ENCODE data around the gene SLC35G1. TPM values are rescaled to one million over a fixed set of nuclear protein-coding genes. Genes with fewer than 3 reads are reported as not detected.

SLC35G1 gene
- total and polyA plus RNA-seq, 4 donors: 2.2 to 7.6 (median 3.2) TPM

DNA sequence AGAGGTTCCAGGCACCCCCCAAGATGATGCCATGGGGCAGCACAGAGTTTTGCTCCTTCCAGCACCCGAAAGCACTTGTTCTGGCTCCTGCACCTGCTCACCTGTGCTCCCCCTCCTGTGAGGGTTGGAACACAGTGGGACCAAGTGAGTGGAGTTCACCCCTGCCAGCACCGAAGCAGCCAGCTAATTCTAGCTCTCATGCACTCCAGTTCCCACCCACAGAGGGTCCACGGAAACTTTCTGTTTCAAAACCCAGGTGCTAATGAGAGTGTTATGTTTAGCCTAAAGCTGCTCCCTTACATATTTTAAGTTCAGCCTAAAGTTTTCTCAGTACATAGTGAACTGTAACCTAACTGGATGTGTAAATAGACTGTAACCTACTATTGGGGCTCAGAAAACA lies 42.6 kb upstream of the SLC35G1 start:
- Histone ChIP-seq H3K27me3 (ENCODE audit: control insufficient read depth in 4 of 4, insufficient read depth in 4 of 4, low read length in 3 of 4) (no peaks in the 10 kb centered on the region), H3K27ac (ENCODE audit: low read depth in 1 of 2, low read length in 2 of 2) (no peak overlapping the region), H3K36me3 (ENCODE audit: control insufficient read depth in 4 of 4, insufficient read depth in 3 of 4, low read depth in 1 of 4, low read length in 3 of 4) (no peaks in the 10 kb centered on the region), H3K4me3 (ENCODE audit: low read depth in 1 of 3, low read length in 3 of 3) (no peak overlapping the region), H3K9me3 (ENCODE audit: control insufficient read depth in 4 of 4, low read length in 3 of 4) (no peaks in the 10 kb centered on the region), H3K9ac (ENCODE audit: low read depth in 1 of 2, low read length in 2 of 2) (no peak overlapping the region), H3K4me1 (ENCODE audit: control insufficient read depth in 4 of 4, insufficient read depth in 4 of 4, low read length in 3 of 4) (peaks cover 0 to 12% (median 3%) of the 10 kb centered on the region in 4 donors)
- no peak for DNase-seq (ENCODE audit: low spot score)
- TF ChIP-seq HNF4A (conservative IDR thresholded peaks at IDR 0.05) (no peak), CTCF (IDR thresholded peaks at IDR 0.05; ENCODE audit: low read depth, low read length, missing input control) (no peak), REST (IDR thresholded peaks at IDR 0.05) (no peak), GABPA (IDR thresholded peaks at IDR 0.05 in 1 of 2, conservative IDR thresholded peaks at IDR 0.05 in 1 of 2) (no peak), RAD21 (IDR thresholded peaks at IDR 0.05) (no peak), YY1 (IDR thresholded peaks at IDR 0.05) (no peak), SP1 (IDR thresholded peaks at IDR 0.05) (no peak)
- TF ChIP-seq, protein P1, sequence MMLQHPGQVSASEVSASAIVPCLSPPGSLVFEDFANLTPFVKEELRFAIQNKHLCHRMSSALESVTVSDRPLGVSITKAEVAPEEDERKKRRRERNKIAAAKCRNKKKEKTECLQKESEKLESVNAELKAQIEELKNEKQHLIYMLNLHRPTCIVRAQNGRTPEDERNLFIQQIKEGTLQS (IDR thresholded peaks at IDR 0.05): no peak
- TF ChIP-seq, protein P2, sequence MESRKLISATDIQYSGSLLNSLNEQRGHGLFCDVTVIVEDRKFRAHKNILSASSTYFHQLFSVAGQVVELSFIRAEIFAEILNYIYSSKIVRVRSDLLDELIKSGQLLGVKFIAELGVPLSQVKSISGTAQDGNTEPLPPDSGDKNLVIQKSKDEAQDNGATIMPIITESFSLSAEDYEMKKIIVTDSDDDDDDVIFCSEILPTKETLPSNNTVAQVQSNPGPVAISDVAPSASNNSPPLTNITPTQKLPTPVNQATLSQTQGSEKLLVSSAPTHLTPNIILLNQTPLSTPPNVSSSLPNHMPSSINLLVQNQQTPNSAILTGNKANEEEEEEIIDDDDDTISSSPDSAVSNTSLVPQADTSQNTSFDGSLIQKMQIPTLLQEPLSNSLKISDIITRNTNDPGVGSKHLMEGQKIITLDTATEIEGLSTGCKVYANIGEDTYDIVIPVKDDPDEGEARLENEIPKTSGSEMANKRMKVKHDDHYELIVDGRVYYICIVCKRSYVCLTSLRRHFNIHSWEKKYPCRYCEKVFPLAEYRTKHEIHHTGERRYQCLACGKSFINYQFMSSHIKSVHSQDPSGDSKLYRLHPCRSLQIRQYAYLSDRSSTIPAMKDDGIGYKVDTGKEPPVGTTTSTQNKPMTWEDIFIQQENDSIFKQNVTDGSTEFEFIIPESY (IDR thresholded peaks at IDR 0.05): no peak
- 92% methylated on average over 3 of the region's 3 CpGs for WGBS

GRCh38 chr10:93852476-93853095 lies 41.2 kb upstream of the SLC35G1 start:
- peaks cover 0 to 12% (median 3%) of the 10 kb centered on the region in 4 donors for H3K4me1 ChIP-seq (ENCODE audit: control insufficient read depth in 4 of 4, insufficient read depth in 4 of 4, low read length in 3 of 4)
- H3K27ac ChIP-seq (ENCODE audit: low read depth in 1 of 2, low read length in 2 of 2): no peak overlapping the region
- no peak for DNase-seq (ENCODE audit: low spot score)
- H3K9ac ChIP-seq (ENCODE audit: low read depth in 1 of 2, low read length in 2 of 2): no peak overlapping the region
- H3K27me3 ChIP-seq (ENCODE audit: control insufficient read depth in 4 of 4, insufficient read depth in 4 of 4, low read length in 3 of 4): no peaks in the 10 kb centered on the region
- H3K4me3 ChIP-seq (ENCODE audit: low read depth in 1 of 3, low read length in 3 of 3): no peak overlapping the region
- 91% methylated on average over 4 of the region's 4 CpGs for WGBS
- no peaks in the 10 kb centered on the region for H3K9me3 ChIP-seq (ENCODE audit: control insufficient read depth in 4 of 4, low read length in 3 of 4)
- no peaks in the 10 kb centered on the region for H3K36me3 ChIP-seq (ENCODE audit: control insufficient read depth in 4 of 4, insufficient read depth in 3 of 4, low read depth in 1 of 4, low read length in 3 of 4)
- no peak for TF ChIP-seq NR2F2 (IDR thresholded peaks at IDR 0.05)
- TF ChIP-seq SP1 (IDR thresholded peaks at IDR 0.05): no peak
- TF ChIP-seq EGR1 (IDR thresholded peaks at IDR 0.05; ENCODE audit: low read depth in 2 of 2): no peak
- TF ChIP-seq GABPA (IDR thresholded peaks at IDR 0.05 in 1 of 2, conservative IDR thresholded peaks at IDR 0.05 in 1 of 2): no peak
- no peak for TF ChIP-seq CTCF (IDR thresholded peaks at IDR 0.05; ENCODE audit: low read depth, low read length, missing input control)
- TF ChIP-seq FOXA1 (IDR thresholded peaks at IDR 0.05): no peak
- TF ChIP-seq, protein P1 (IDR thresholded peaks at IDR 0.05): no peak
- TF ChIP-seq RXRA (IDR thresholded peaks at IDR 0.05): no peak
- TF ChIP-seq, protein P3, sequence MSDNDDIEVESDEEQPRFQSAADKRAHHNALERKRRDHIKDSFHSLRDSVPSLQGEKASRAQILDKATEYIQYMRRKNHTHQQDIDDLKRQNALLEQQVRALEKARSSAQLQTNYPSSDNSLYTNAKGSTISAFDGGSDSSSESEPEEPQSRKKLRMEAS (IDR thresholded peaks at IDR 0.05): no peak
- no peak for TF ChIP-seq HNF4G (IDR thresholded peaks at IDR 0.05)
- TF ChIP-seq RAD21 (IDR thresholded peaks at IDR 0.05): no peak
- no peak for TF ChIP-seq REST (IDR thresholded peaks at IDR 0.05)
- no peak for TF ChIP-seq TAF1 (conservative IDR thresholded peaks at IDR 0.05)

Measured in liver (tissue), 9 donors.